ENCODE data around the gene MBTPS1. TPM values are rescaled to one million over a fixed set of nuclear protein-coding genes. Genes with fewer than 3 reads are reported as not detected.
A peak's percentile ranks its signal among the peaks of the same experiment; 100 is the strongest.

MBTPS1 gene
- polyA plus RNA-seq, 1 donor: 66.1 TPM

GRCh38 chr16:84049403-84050060 lies 67.2 kb downstream of the MBTPS1 start:
- DNase-seq: no peak

GRCh38 chr16:84048871-84049270 lies 67.9 kb downstream of the MBTPS1 start:
- DNase-seq: no peak

GRCh38 chr16:84048270-84048669 lies 68.5 kb downstream of the MBTPS1 start:
- DNase-seq: no peak

DNA sequence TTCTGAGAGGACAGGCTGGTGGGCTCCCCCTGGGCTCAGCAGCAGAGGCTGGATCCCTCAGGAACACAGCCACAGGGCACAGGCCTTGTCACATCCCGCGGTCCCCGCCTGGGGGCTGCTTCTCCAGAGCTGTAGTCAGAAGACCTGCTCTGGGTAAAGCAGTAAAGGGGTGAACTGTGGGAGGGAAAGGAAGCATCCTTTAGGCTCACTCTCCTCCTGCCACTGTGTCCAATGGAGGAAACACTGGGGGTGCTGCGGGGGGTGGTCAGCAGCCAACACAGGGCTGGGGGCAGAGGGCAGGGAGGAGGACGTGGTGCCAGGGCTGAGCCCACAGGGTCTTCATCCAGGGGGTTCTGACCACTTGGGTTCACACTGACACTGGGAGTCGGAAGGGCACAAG lies 69.1 kb downstream of the MBTPS1 start:
- no peak for DNase-seq

GRCh38 chr16:84047206-84047605 lies 69.5 kb downstream of the MBTPS1 start:
- DNase-seq: no peak

DNA sequence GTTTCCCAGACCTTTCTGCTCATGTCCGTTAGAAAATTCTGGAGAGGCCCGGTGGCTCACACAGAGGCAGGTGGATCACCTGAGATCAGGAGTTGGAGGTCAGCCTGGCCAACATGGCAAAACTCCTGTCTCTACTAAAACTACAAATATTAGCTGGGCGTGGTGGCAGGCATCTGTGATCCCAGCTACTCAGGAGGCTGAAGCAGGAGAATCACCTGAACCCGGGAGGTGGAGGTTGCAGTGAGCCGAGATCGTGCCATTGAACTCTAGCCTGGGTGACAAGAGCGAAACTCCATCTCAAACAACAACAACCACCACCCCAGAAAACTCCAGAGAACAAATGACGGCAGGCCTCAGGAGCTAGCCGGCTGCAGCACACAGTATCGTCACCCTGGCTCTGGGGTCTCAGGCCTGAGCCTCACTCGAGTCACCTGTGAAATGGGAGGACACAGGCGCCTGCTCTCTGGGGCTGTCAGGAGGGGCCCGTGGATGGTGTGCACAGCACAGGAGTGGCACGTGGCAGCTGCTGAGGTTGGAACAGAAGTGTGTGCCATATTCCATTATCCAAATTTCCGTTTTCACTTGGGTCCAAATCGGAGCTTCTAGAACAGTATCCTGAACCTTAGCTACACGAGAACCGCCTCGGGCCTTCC lies 70.8 kb downstream of the MBTPS1 start:
- no peak for DNase-seq

DNA sequence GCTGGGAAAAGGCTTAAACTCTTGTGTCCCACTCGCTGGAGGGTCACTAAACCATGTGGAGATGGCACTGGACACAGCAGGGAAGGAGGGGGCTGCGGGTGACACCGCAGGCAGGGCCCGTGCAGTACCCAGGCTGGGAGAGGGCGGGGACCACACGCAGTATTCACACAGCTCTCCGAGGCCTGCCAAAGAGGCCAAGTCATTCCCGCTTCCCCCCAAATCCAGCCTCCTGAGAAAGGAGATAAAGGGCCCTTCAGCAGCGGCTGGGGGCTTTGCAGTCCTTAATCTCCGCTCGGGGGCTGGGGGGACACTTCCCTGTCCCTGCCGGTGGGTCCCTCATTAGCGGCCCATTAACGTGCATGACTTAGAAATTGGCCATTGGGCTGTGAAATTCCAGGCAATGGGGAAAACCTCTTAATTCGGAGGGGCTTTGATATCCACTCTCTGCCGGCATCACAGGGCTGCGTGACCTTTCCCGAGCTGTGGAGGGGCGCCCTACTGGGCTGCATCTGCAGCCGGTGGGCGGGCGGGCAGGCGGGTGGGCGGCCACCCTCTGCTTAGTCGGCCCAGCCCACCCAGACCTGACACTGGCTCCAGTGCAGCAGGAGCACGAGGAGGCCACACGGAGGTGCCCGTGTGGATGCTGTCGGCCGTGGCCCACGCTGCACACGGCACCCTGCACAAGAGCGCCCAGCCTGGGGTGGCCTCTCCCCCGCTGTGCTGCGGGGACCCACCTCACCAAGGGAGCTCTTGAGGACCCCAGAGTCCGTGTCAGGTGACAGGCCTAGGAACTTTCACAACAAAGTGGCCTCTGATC lies 71.5 kb downstream of the MBTPS1 start:
- DNase-seq: no peak

DNA sequence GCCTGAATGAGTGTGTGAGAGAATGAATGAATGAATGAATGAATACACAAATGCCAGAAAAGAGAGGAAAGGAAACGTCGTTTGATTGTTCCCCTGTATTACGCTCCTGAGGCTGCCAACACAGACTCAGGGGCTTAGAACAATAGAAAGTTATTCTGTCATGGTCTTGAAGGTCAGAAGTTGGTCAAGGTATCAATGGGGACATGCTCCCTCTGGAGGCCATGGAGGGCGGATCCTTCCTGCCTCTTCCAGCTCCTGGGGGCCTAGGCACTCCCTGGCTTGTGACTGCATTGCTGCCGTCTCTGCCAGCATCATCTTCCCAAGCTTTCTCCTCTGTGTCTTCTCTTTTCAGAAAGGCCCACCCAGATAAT lies 72.6 kb downstream of the MBTPS1 start:
- DNase-seq: no peak

GRCh38 chr16:84043486-84044117 lies 73.1 kb downstream of the MBTPS1 start:
- no peak for DNase-seq

DNA sequence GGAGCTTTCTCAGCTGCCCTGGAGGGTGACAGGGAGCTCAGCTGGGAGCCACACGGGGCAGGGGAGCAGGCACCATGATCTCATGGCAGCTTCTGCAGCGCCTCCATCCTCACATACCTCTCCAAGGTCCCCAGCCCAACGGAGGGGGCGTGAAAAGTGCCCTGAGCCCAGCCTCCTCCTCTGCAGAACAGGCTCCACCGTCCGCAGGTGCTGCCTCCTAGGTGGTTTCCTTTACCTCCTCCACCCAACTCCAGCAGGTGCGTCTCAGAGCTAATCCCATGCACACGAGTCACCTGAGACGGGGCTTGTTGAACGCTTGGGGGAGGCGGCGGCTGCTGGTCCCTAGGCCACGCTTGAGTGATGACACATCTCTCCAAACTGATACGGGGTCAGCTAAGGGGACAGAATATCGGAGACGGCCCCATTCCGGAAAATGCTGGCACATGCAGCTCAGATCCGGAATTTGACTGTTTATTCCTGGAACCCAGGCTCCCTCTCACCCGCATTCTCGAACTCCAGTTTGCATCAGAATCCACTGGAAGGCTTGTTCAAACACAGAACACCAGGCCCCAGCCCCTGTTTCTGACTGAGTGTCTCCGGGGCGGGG lies 73.8 kb downstream of the MBTPS1 start:
- DNase-seq: no peak

- no peak for DNase-seq
Observed at GRCh38 chr16:84042308-84042878, 74.3 kb downstream of the MBTPS1 start, which contains the start of gene SLC38A8. TSS of gene SLC38A8 (minus strand) at chr16:84042795. CDS start at chr16:84042157, 638 bp downstream.

- no peak for DNase-seq
Observed at GRCh38 chr16:84041881-84042280, 74.9 kb downstream of the MBTPS1 start.

DNA sequence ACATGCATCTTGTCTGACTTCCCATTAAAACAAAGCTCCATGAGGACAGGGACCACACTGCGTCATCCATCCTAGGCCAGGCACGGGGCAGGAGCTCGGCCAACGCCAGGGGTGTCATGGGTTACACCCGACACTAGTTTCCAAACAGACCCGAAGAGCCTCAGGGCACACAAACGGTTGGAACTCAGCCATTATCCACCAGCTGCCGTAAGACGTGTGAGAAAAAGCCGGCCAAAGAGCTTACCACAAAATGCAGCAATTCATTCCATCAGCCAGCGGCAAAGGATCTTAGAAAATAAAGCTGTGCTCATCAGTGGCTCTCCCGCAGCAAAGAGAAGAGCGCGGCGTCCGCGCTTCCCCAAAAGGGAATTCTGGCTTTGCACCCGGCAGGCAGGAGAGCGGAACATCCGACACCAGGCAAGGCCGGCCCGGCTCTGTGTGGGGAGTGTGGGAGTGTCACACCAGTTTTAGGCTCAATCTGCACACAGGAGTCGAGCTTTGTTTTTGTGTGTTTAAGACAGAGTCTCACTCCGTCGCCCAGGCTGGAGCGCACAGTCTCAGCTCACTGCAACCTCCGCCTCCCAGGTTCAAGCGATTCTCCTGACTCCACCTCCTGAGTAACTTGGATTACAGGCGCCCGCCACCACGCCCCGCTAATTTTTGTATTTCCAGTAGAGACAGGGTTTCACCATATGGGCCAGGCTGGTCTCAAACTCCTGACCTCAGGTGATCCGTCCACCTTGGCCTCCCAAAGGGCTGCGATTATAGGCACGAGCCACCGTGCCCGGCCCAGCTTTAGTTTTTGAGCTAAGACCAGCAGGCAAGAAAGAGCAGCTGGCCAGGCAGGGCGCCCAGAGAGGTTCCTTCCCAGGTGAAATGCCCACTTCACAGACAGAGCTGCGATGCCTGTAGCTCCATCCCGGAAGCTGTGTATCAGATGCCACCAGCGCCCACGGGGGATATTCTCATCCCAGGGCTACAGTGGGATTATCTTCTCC lies 75.6 kb downstream of the MBTPS1 start:
- peak; percentile 24 for DNase-seq

DNA sequence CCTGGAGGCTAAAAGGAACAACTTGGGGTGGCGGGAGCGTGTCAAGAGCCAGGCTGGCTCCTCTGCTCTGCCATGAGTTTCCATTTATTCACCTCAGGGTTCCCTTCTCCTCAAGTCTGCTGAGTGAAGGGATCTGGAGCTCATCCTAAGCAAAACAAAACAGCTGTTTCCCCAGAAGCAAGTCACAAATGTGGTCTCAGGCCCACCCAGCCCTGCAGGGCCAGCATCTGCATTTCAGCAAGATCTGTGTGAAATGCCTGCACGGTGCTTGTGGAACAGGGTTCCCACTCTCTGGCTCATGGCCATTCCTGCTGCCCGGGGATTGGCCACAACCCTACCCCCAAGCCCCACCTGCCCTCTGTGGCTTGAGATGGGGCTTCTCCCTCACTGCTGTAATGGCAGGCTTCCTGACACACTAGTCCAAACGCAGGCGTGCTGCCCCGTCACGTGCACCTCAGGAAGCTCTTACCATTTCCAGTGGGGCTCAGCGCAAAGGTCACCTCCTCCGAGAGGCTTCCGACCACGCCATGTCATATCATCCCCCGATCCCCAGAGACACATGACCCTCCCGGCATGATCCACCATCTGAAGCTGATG lies 76.4 kb downstream of the MBTPS1 start:
- no peak for DNase-seq

DNA sequence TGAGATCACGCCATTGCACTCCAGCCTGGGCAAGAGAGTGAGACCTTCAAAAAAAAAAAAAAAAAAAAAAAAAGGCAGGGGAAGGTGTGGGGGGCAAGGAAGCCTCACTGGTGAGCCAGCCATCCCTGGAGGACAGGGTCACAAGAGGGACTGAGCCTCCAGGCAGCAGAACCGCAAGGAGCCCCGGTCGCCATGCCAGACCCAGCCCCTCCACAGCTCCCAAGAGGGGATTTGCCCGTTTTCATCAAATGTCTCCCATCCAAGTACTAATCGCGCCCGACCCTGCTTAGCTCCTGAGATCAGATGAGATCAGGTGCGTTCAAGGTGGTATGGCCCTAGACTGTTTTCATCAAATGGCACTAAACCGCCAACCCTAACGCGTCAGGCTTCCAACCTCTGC lies 77.0 kb downstream of the MBTPS1 start:
- no peak for DNase-seq

GRCh38 chr16:84038469-84038868 lies 78.3 kb downstream of the MBTPS1 start:
- no peak for DNase-seq

- no peak for DNase-seq
Observed at GRCh38 chr16:84036982-84037425, 79.7 kb downstream of the MBTPS1 start.

DNA sequence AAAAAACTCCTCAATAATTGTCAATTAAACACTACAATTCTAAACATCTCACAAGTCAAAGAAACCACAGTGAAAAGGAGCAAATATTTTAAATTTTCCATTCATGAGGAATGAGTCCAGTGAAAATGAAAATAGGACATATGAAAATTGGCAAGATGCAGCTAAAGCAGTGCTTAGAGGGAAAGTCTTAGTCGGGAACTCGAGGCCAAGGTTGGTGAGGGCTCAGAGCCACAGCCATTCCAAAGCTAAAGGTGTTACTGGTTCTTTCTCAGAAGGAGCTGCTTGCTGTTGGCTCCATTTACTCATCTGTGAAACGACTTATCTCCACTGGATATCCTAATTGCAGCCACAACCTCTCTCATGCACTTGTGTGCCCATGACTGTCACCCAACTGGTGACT lies 80.6 kb downstream of the MBTPS1 start:
- no peak for DNase-seq

- no peak for DNase-seq
Observed at GRCh38 chr16:84034516-84034915, 82.2 kb downstream of the MBTPS1 start.
